CD14-positive monocyte (primary cell): ENCODE measurements around the gene INO80. TPM values are rescaled to one million over a fixed set of nuclear protein-coding genes. Genes with fewer than 3 reads are reported as not detected.

Experiments used
- DNase-seq, 3 donors: peaks; one replicate each; pipeline ENCODE4 v3.0.0-alpha.2; 2011 to 2022
- H2AFZ ChIP-seq: 2 replicates; pipeline ENCODE4 v1.6.0; 2012; ENCODE audit warnings: mild to moderate bottlenecking, low read depth, low read length, inconsistent platforms; ENCODE audit not compliant: insufficient read depth, poor library complexity, severe bottlenecking
- H3K27ac ChIP-seq, 2 donors: 1 replicate in 1 of 2; 2 replicates in 1 of 2; pipeline ENCODE4 v1.5.1; 2012 to 2013; ENCODE audit warnings: low read length in 2 of 2, control low read depth in 1 of 2, inconsistent platforms in 1 of 2, low read depth in 1 of 2, mild to moderate bottlenecking in 1 of 2
- H3K27me3 ChIP-seq, 2 donors: one replicate each; pipeline versions ENCODE4 v1.6.0 to v1.6.1; 2011 to 2013; ENCODE audit warnings: low read length in 2 of 2; ENCODE audit not compliant: control insufficient read depth in 2 of 2, insufficient read depth in 2 of 2
- H3K36me3 ChIP-seq, 2 donors: replicated peaks in 1 of 2; 1 replicate in 1 of 2; 2 replicates in 1 of 2; pipeline versions ENCODE4 v1.5.1 to v1.6.1; 2012 to 2013; ENCODE audit warnings: low read length in 2 of 2, control low read depth in 1 of 2, inconsistent platforms in 1 of 2, mild to moderate bottlenecking in 1 of 2; ENCODE audit not compliant: insufficient read depth in 2 of 2, control insufficient read depth in 1 of 2
- H3K4me1 ChIP-seq, 2 donors: 1 replicate in 1 of 2; 2 replicates in 1 of 2; pipeline versions ENCODE4 v1.5.1 to v1.6.1; 2012 to 2013; ENCODE audit warnings: low read length in 2 of 2, control low read depth in 1 of 2, inconsistent platforms in 1 of 2, mild to moderate bottlenecking in 1 of 2, moderate library complexity in 1 of 2; ENCODE audit not compliant: insufficient read depth in 2 of 2, control insufficient read depth in 1 of 2
- H3K4me2 ChIP-seq: replicated peaks from 2 replicates; pipeline ENCODE3; 2012; ENCODE audit warnings: low read length, moderate library complexity, mild to moderate bottlenecking; ENCODE audit not compliant: poor library complexity, severe bottlenecking; ENCODE audit errors: extremely low read depth
- H3K4me3 ChIP-seq, 3 experiments: fragments of 200-600 bp in 1 of 3; sonication (generic) in 1 of 3; replicated peaks in 1 of 3; 1 replicate in 2 of 3; 2 replicates in 1 of 3; pipeline ENCODE4 v1.5.1; 2011 to 2013; ENCODE audit warnings: low read length in 3 of 3, mild to moderate bottlenecking in 3 of 3, control low read depth in 2 of 3, low read depth in 2 of 3, inconsistent platforms in 1 of 3, moderate library complexity in 1 of 3
- H3K79me2 ChIP-seq: 2 replicates; pipeline ENCODE4 v1.6.0; 2012; ENCODE audit warnings: mild to moderate bottlenecking, control low read depth, inconsistent platforms, low read length, moderate library complexity; ENCODE audit not compliant: insufficient read depth
- H3K9ac ChIP-seq: 2 replicates; pipeline ENCODE4 v1.6.0; 2017; ENCODE audit warnings: low read length, mild to moderate bottlenecking; ENCODE audit not compliant: insufficient read depth, poor library complexity, severe bottlenecking
- H3K9me3 ChIP-seq, 2 donors: replicated peaks in 1 of 2; 1 replicate in 1 of 2; 2 replicates in 1 of 2; pipeline versions ENCODE4 v1.5.1 to v1.6.1; 2012 to 2013; ENCODE audit warnings: low read length in 2 of 2, control low read depth in 1 of 2; ENCODE audit not compliant: control insufficient read depth in 1 of 2, insufficient read depth in 1 of 2
- H4K20me1 ChIP-seq: 2 replicates; pipeline ENCODE4 v1.6.0; 2012; ENCODE audit warnings: mild to moderate bottlenecking, low read length, control low read depth, moderate library complexity; ENCODE audit not compliant: insufficient read depth
- H3K27ac Mint-ChIP-seq, 7 donors: one replicate each; pipeline ENCODE4 v1.8.0; 2020; ENCODE audit warnings: mild to moderate bottlenecking in 7 of 7, mixed read lengths in 7 of 7, moderate library complexity in 6 of 7, inconsistent platforms in 2 of 7
- H3K27me3 Mint-ChIP-seq, 3 donors: one replicate each; pipeline ENCODE4 v1.8.0; 2021 to 2022; ENCODE audit warnings: low read depth in 3 of 3, mild to moderate bottlenecking in 3 of 3, mixed read lengths in 3 of 3, moderate library complexity in 3 of 3, inconsistent platforms in 1 of 3
- H3K36me3 Mint-ChIP-seq, 2 donors: one replicate each; pipeline ENCODE4 v1.8.0; 2020; ENCODE audit warnings: mixed read lengths in 2 of 2, inconsistent platforms in 1 of 2, mild to moderate bottlenecking in 1 of 2
- H3K4me1 Mint-ChIP-seq: one replicate; pipeline ENCODE4 v1.8.0; 2020; ENCODE audit warnings: mild to moderate bottlenecking, mixed read lengths
- H3K4me3 Mint-ChIP-seq, 2 donors: one replicate each; pipeline ENCODE4 v1.8.0; 2020; ENCODE audit warnings: mild to moderate bottlenecking in 2 of 2, mixed read lengths in 2 of 2, moderate library complexity in 1 of 2
- H3K9me3 Mint-ChIP-seq, 7 donors: one replicate each; pipeline ENCODE4 v1.8.0; 2020 to 2022; ENCODE audit warnings: mixed read lengths in 7 of 7, mild to moderate bottlenecking in 6 of 7, moderate library complexity in 6 of 7, inconsistent platforms in 2 of 7
- CTCF ChIP-seq: fragments of 200-600 bp; IDR thresholded peaks from one replicate; pipeline ENCODE4 v1.8.0; 2022; ENCODE audit warnings: antibody characterized with exemption, mild to moderate bottlenecking
- WGBS: methylation state at CpG from one replicate; pipeline ENCODE4 v1.1.5; 2013; ENCODE audit warnings: missing lambda C conversion rate; ENCODE audit not compliant: insufficient coverage; 5-methylcytosine and 5-hydroxymethylcytosine counted together
- intact Hi-C, 2 donors: fragments of 100-400 bp; cut with micrococcal nuclease; formaldehyde crosslinking; loops; one replicate each; pipeline versions ENCODE4 v1.15.0 to v1.15.1; 2023
- polyA plus RNA-seq, 3 donors: library from polyadenylated mRNA; depleted of rRNA in 1 of 3; unstranded in 2 of 3; stranded (reverse) in 1 of 3; fragments of 300-500 nt in 2 of 3; fragments of >200 nt in 1 of 3; fragmentation: Illumina TruSeq in 2 of 3; gene quantifications; 1 replicate in 2 of 3; 2 replicates in 1 of 3; pipeline ENCODE4 v1.2.3, GENCODE V29; 2012 to 2021

INO80 gene
- polyA plus RNA-seq, 3 donors: 2.3 to 13.1 (median 2.4) TPM

- Histone ChIP-seq H2AFZ (no peak overlapping the region), H3K27me3 (no peaks in the 10 kb centered on the region), H3K9me3 (no peaks in the 10 kb centered on the region), H3K36me3 (peaks cover 8 to 31% of the 10 kb centered on the region in 2 donors), H3K4me3 (no peak overlapping the region), H3K27ac (no peak overlapping the region), H3K4me2 (no peak overlapping the region), H3K4me1 (no peaks in the 10 kb centered on the region), H3K79me2 (peaks cover 96% of the 10 kb centered on the region), H3K9ac (no peak overlapping the region), H4K20me1 (peaks cover 76% of the 10 kb centered on the region)
- WGBS: 100% methylated on average over 1 of the region's 11 CpGs
- Mint-ChIP-seq H3K4me3 (no peak overlapping the region), H3K27me3 (no peaks in the 10 kb centered on the region), H3K36me3 (peaks cover 15 to 44% of the 10 kb centered on the region in 2 donors), H3K27ac (peak overlapping the region in 3 of 7 donors; percentile 14 to 55 (median 34)), H3K9me3 (no peaks in the 10 kb centered on the region), H3K4me1 (peaks cover 8% of the 10 kb centered on the region)
- DNase-seq: no peak
- no peak for TF ChIP-seq CTCF
- intact Hi-C loops: loop anchor here in 1 of 2 donors (10.0 kb wide), 1 partner anchor 79 kb away; no protein-coding TSS in a partner anchor
Measured at GRCh38 chr15:41105348-41106334, 10.4 kb downstream of the INO80 start.

- H3K27ac Mint-ChIP-seq: peak overlapping the region in 2 of 7 donors; percentile 55 to 60
Measured at GRCh38 chr15:41104234-41104633, 11.8 kb downstream of the INO80 start.

More at GRCh38 chr15:41104234-41104633, 11.8 kb downstream of the INO80 start:
- no peak for TF ChIP-seq CTCF
- no peak overlapping the region for H3K4me3 Mint-ChIP-seq
- no peak overlapping the region for H3K9ac ChIP-seq
- peaks cover 6 to 30% of the 10 kb centered on the region in 2 donors for H3K36me3 ChIP-seq
- no peak overlapping the region for H2AFZ ChIP-seq
- no peak overlapping the region for H3K4me3 ChIP-seq
- no peaks in the 10 kb centered on the region for H3K27me3 ChIP-seq
- H3K27ac ChIP-seq: no peak overlapping the region
- no peaks in the 10 kb centered on the region for H3K9me3 ChIP-seq
- peaks cover 96% of the 10 kb centered on the region for H3K79me2 ChIP-seq
- peaks cover 90% of the 10 kb centered on the region for H4K20me1 ChIP-seq
- no CpG with 5 or more reads among the region's 2 CpGs for WGBS
- intact Hi-C loops: loop anchor here in 1 of 2 donors (10.0 kb wide), 1 partner anchor 81 kb away; no protein-coding TSS in a partner anchor
- no peaks in the 10 kb centered on the region for H3K9me3 Mint-ChIP-seq
- H3K4me2 ChIP-seq: no peak overlapping the region
- peaks cover 22 to 44% of the 10 kb centered on the region in 2 donors for H3K36me3 Mint-ChIP-seq
- no peaks in the 10 kb centered on the region for H3K27me3 Mint-ChIP-seq
- H3K4me1 Mint-ChIP-seq: peaks cover 8% of the 10 kb centered on the region
- no peak for DNase-seq
- no peaks in the 10 kb centered on the region for H3K4me1 ChIP-seq
